SK-N-SH (cell line): Measurements from ENCODE around the gene GNAZ. TPM values are rescaled to one million over a fixed set of nuclear protein-coding genes. Genes with fewer than 3 reads are reported as not detected.

Experiments
- CTCF ChIA-PET: fragments of 300-600, 350-600 bp; formaldehyde crosslinking; extraction: SDS; loops from one replicate; lab custom pipeline; 2021; lab: Yijun Ruan, JAX
- POLR2A ChIA-PET: fragments of 350-600 bp; sonication (Branson Sonifier 250); formaldehyde crosslinking; extraction: SDS; loops from one replicate; lab custom pipeline; 2020; ENCODE audit warnings: antibody characterized with exemption, inconsistent platforms; lab: Yijun Ruan, JAX
- DNase-seq: peaks from one replicate; pipeline ENCODE4 v3.0.0; 2012
- H2AFZ ChIP-seq: fragments of 200-600 bp; sonication (generic); 2 replicates; pipeline ENCODE4 v1.8.1; 2016; ENCODE audit warnings: antibody characterized with exemption, mild to moderate bottlenecking, low read depth
- H3F3A ChIP-seq: fragments of 200-600 bp; sonication (generic); replicated peaks from 2 replicates; pipeline ENCODE3; 2016; ENCODE audit warnings: antibody characterized with exemption, mild to moderate bottlenecking; ENCODE audit not compliant: insufficient read depth
- H3K27ac ChIP-seq, 2 experiments: fragments of 200-500 bp in 1 of 2; fragments of 200-600 bp in 1 of 2; sonication (Bioruptor generic) in 1 of 2; sonication (generic), shearing (Covaris generic) in 1 of 2; 2 replicates each; pipeline versions ENCODE4 v1.5.1 to v1.6.1; 2014 to 2016; ENCODE audit warnings: low read depth in 2 of 2, inconsistent platforms in 1 of 2, low read length in 1 of 2, mild to moderate bottlenecking in 1 of 2, mixed read lengths in 1 of 2
- H3K27me3 ChIP-seq: fragments of 200-600 bp; sonication (generic), shearing (Covaris generic); 2 replicates; pipeline ENCODE4 v1.6.1; 2016; ENCODE audit warnings: mixed run types; ENCODE audit not compliant: insufficient read depth
- H3K36me3 ChIP-seq, 2 experiments: fragments of 200-500 bp in 1 of 2; fragments of 200-600 bp in 1 of 2; sonication (Bioruptor generic) in 1 of 2; sonication (generic) in 1 of 2; replicated peaks in 1 of 2; 2 replicates each; pipeline versions ENCODE3 to v1.5.1; 2014 to 2016; ENCODE audit warnings: low read length in 1 of 2, mild to moderate bottlenecking in 1 of 2; ENCODE audit not compliant: insufficient read depth in 2 of 2, control insufficient read depth in 1 of 2
- H3K4me1 ChIP-seq, 2 experiments: fragments of 200-500 bp in 1 of 2; fragments of 200-600 bp in 1 of 2; sonication (Bioruptor generic) in 1 of 2; sonication (generic), shearing (Covaris generic) in 1 of 2; 2 replicates each; pipeline versions ENCODE4 v1.5.1 to v1.6.1; 2014 to 2016; ENCODE audit warnings: low read depth in 1 of 2, low read length in 1 of 2, mixed run types in 1 of 2; ENCODE audit not compliant: insufficient read depth in 2 of 2, control insufficient read depth in 1 of 2
- H3K4me2 ChIP-seq: fragments of 200-600 bp; sonication (generic), shearing (Covaris generic); 2 replicates; pipeline ENCODE4 v1.6.1; 2017; ENCODE audit warnings: mixed run types
- H3K4me3 ChIP-seq, 2 experiments: fragments of 200-500 bp in 1 of 2; fragments of 200-600 bp in 1 of 2; sonication (Bioruptor generic) in 1 of 2; sonication (generic), shearing (Covaris generic) in 1 of 2; 2 replicates each; pipeline versions ENCODE4 v1.5.1 to v1.8.1; 2014 to 2016; ENCODE audit warnings: low read depth in 2 of 2, inconsistent platforms in 1 of 2, low read length in 1 of 2, mild to moderate bottlenecking in 1 of 2, mixed read lengths in 1 of 2, moderate library complexity in 1 of 2
- H3K79me2 ChIP-seq: fragments of 200-600 bp; sonication (generic); 2 replicates; pipeline ENCODE4 v1.8.1; 2017; ENCODE audit warnings: mild to moderate bottlenecking; ENCODE audit not compliant: insufficient read depth
- H3K9ac ChIP-seq: fragments of 200-600 bp; sonication (generic); 2 replicates; pipeline ENCODE4 v1.6.1; 2017; ENCODE audit warnings: mixed run types
- H3K9me2 ChIP-seq: fragments of 200-600 bp; sonication (generic); 2 replicates; pipeline ENCODE4 v1.6.1; 2017; ENCODE audit warnings: mixed run types
- H3K9me3 ChIP-seq: fragments of 200-600 bp; sonication (generic); 2 replicates; pipeline ENCODE4 v1.6.1; 2017; ENCODE audit warnings: mixed run types, mild to moderate bottlenecking, moderate library complexity
- H4K20me1 ChIP-seq: fragments of 200-600 bp; sonication (generic); 2 replicates; pipeline ENCODE4 v1.6.1; 2017; ENCODE audit warnings: mild to moderate bottlenecking, mixed run types; ENCODE audit not compliant: insufficient read depth
- CTCF ChIP-seq: fragments of 200-600 bp; sonication (generic); IDR thresholded peaks from 2 replicates; pipeline ENCODE4 v1.6.1; 2017; ENCODE audit warnings: antibody characterized with exemption, mild to moderate bottlenecking, moderate library complexity
- ELF1 ChIP-seq: IDR thresholded peaks from 2 replicates; pipeline ENCODE4 v1.4.0; 2012
- FOSL2 ChIP-seq: IDR thresholded peaks from 2 replicates; pipeline ENCODE4 v1.4.0; 2012; ENCODE audit warnings: low read depth, mild to moderate bottlenecking, moderate library complexity, borderline replicate concordance
- FOXJ3 ChIP-seq: sonication (generic); formaldehyde crosslinking; IDR thresholded peaks from 2 replicates; pipeline ENCODE4 v1.5.1; 2020; ENCODE audit warnings: mild to moderate bottlenecking, missing genetic modification reagents
- FOXM1 ChIP-seq: IDR thresholded peaks from 2 replicates; pipeline ENCODE4 v1.4.0; 2012; ENCODE audit warnings: low read depth, mild to moderate bottlenecking
- GABPA ChIP-seq: IDR thresholded peaks from 2 replicates; pipeline ENCODE4 v1.4.0; 2012; ENCODE audit warnings: low read depth, mild to moderate bottlenecking
- GATA2 ChIP-seq: sonication (generic); formaldehyde crosslinking; IDR thresholded peaks from 2 replicates; pipeline ENCODE4 v1.5.0; 2020; ENCODE audit warnings: mild to moderate bottlenecking, missing genetic modification reagents
- JUND ChIP-seq: IDR thresholded peaks from 2 replicates; pipeline ENCODE4 v1.4.0; 2012
- MXI1 ChIP-seq: IDR thresholded peaks from 2 replicates; pipeline ENCODE4 v1.6.1; 2012; ENCODE audit warnings: mild to moderate bottlenecking, low read depth, low read length, improper control_type of control experiment
- NRF1 ChIP-seq: IDR thresholded peaks from 2 replicates; pipeline ENCODE4 v1.6.1; 2012; ENCODE audit warnings: low read depth, mild to moderate bottlenecking, low read length
- POLR2AphosphoS5 ChIP-seq: IDR thresholded peaks from 2 replicates; pipeline ENCODE4 v1.6.1; 2012; ENCODE audit warnings: low read depth, low read length
- RAD21 ChIP-seq: IDR thresholded peaks from 2 replicates; pipeline ENCODE4 v1.6.1; 2012; ENCODE audit warnings: mild to moderate bottlenecking, low read length
- RCOR1 ChIP-seq: fragments of 150-350 bp; IDR thresholded peaks from 2 replicates; pipeline ENCODE4 v1.6.1; 2017; ENCODE audit warnings: antibody characterized with exemption, low read length
- RFX5 ChIP-seq: IDR thresholded peaks from 2 replicates; pipeline ENCODE4 v1.6.1; 2012; ENCODE audit warnings: mild to moderate bottlenecking, improper control_type of control experiment, low read length
- SMC3 ChIP-seq: IDR thresholded peaks from 2 replicates; pipeline ENCODE4 v1.6.1; 2012; ENCODE audit warnings: low read depth, low read length, improper control_type of control experiment
- YY1 ChIP-seq: IDR thresholded peaks from 2 replicates; pipeline ENCODE4 v1.4.0; 2012; ENCODE audit warnings: low read depth, mild to moderate bottlenecking
- ZBTB33 ChIP-seq: IDR thresholded peaks from 2 replicates; pipeline ENCODE4 v1.4.0; 2012; ENCODE audit warnings: low read depth, borderline replicate concordance
- WGBS: methylation state at CpG from one replicate; pipeline ENCODE4 v1.1.6; 2017; ENCODE audit warnings: low lambda C conversion rate; 5-methylcytosine and 5-hydroxymethylcytosine counted together
- polyA plus RNA-seq, 3 experiments: library from polyadenylated mRNA; depleted of rRNA; stranded (reverse); fragments of >200 nt; gene quantifications; 2 replicates each; pipeline ENCODE4 v1.2.3, GENCODE V29; 2012
- TF ChIP-seq, protein P1 (sequence below): IDR thresholded peaks from 2 replicates; pipeline ENCODE4; 2012
- TF ChIP-seq, protein P2 (sequence below): IDR thresholded peaks from 2 replicates; pipeline ENCODE4 v1.4.0; 2012; ENCODE audit warnings: low read depth
- TF ChIP-seq, protein P3 (sequence below): fragments of 150-350 bp; IDR thresholded peaks from 2 replicates; pipeline ENCODE4 v1.6.1; 2017; ENCODE audit warnings: antibody characterized with exemption, low read length, low read depth, borderline replicate concordance

Gene GNAZ
- polyA plus RNA-seq, 1 of the 3 experiments (the other 2 are of a cell fraction): 6.5 TPM

DNA sequence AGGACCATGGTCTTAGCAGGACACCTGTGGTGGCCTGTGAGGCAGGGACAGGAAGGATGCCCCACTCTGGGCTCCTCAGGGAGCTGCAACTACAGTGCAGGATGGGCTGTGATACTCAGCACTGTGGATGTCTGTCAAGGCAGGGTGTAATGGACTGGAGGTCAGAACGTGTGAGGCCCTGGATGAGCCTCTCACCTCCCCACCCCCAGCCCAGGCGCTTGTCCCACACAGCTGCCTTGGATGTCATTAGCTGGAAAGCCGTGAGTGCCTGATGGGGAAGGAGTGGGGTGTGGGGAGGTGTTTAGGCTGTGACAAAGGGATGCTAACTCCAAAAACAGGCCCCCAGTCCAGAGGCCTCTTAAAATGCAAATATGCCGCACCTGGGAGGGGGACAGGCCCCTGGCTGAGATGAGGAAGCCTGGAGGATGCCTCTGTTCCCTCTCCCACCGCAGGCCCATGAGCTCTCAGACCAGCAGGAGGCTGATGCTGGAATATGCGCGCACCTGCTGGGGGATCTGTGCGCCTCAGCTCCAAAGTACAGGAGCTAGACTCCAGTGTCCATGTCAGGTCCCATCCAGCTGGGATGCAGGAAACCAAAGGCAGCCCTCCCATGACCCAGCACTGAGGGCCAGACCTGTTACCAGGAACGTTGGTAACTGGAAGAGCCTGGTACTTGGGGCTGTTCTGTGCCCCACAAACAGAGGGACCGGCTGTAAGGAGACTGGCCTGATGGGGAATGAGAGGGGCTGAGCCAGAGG is 46.4 kb downstream of the GNAZ start:
- ChIA-PET POLR2A (no interaction called here), CTCF (interaction anchor here (0.9 to 10.0 kb wide), 3 partner anchors 11 to 268 kb away, joined by 3 to 161 read pairs (median 4); no protein-coding TSS in a partner anchor)
- no peak overlapping the region for H2AFZ ChIP-seq
- no peak overlapping the region for H3K9ac ChIP-seq
- H3F3A ChIP-seq: no peaks in the 10 kb centered on the region
- no peaks in the 10 kb centered on the region for H3K9me3 ChIP-seq
- H3K4me1 ChIP-seq: peaks cover 0 to 82% of the 10 kb centered on the region in 2 experiments; a peak in 1 of 4 replicates
- no peak overlapping the region for H3K4me2 ChIP-seq
- H3K9me2 ChIP-seq: no peaks in the 10 kb centered on the region
- 40% methylated on average over 1 of the region's 10 CpGs for WGBS
- DNase-seq: no peak
- no peak overlapping the region for H3K4me3 ChIP-seq
- H3K27me3 ChIP-seq: no peaks in the 10 kb centered on the region
- H3K79me2 ChIP-seq: no peaks in the 10 kb centered on the region
- TF ChIP-seq YY1: no peak
- no peak for TF ChIP-seq RFX5
- no peak for TF ChIP-seq FOXJ3 (CRISPR knock-in tag)
- TF ChIP-seq, protein P1, sequence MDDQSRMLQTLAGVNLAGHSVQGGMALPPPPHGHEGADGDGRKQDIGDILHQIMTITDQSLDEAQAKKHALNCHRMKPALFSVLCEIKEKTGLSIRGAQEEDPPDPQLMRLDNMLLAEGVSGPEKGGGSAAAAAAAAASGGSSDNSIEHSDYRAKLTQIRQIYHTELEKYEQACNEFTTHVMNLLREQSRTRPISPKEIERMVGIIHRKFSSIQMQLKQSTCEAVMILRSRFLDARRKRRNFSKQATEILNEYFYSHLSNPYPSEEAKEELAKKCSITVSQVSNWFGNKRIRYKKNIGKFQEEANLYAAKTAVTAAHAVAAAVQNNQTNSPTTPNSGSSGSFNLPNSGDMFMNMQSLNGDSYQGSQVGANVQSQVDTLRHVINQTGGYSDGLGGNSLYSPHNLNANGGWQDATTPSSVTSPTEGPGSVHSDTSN: no peak
- no peak for TF ChIP-seq FOSL2
- TF ChIP-seq NRF1: no peak
- no peak for TF ChIP-seq ELF1
- H4K20me1 ChIP-seq: no peaks in the 10 kb centered on the region
- H3K27ac ChIP-seq: no peak overlapping the region; a peak in 1 of 4 replicates
- no peaks in the 10 kb centered on the region for H3K36me3 ChIP-seq

DNA sequence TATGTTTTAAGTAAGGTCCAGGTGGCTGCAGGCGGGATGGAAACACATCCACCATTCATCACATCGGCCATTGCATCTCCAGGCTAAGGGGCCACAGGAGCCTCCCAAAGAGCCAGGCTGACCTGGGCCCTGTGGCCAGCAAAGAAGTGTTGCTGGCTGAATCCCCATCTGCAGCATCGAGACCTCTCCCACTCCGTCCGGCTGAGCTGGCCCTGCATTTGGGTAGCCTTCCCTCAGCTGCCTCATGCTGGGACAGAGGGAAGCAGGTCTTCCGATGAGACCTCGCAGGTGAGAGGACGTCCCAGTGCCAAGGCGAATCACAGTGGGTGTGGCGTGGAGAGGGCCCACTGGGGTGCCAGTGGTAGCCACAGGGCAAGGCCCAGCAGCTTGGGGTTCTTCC is 47.0 kb downstream of the GNAZ start:
- no peaks in the 10 kb centered on the region for H3K79me2 ChIP-seq
- H4K20me1 ChIP-seq: no peaks in the 10 kb centered on the region
- H3K4me2 ChIP-seq: no peak overlapping the region
- H3K4me1 ChIP-seq: peaks cover 0 to 78% of the 10 kb centered on the region in 2 experiments; a peak in 1 of 4 replicates
- H3K36me3 ChIP-seq: no peaks in the 10 kb centered on the region
- no peak overlapping the region for H3K9ac ChIP-seq
- H3K27me3 ChIP-seq: no peaks in the 10 kb centered on the region
- H3K27ac ChIP-seq: peak overlapping the region in 1 of 2 experiments; percentile 14; a peak in 1 of 4 replicates
- ChIA-PET POLR2A (interaction anchor here (0.8 kb wide), 1 partner anchor 16 kb away, joined by 3 read pairs; no protein-coding TSS in a partner anchor), CTCF (interaction anchor here (0.9 to 10.0 kb wide), 4 partner anchors 10 to 269 kb away, joined by 3 to 161 read pairs (median 12); no protein-coding TSS in a partner anchor)
- H3K9me2 ChIP-seq: no peaks in the 10 kb centered on the region
- H3F3A ChIP-seq: no peaks in the 10 kb centered on the region
- H2AFZ ChIP-seq: no peak overlapping the region
- no peaks in the 10 kb centered on the region for H3K9me3 ChIP-seq
- no peak for DNase-seq
- WGBS: 100% methylated on average over 5 of the region's 10 CpGs
- H3K4me3 ChIP-seq: no peak overlapping the region
- TF ChIP-seq FOXJ3 (CRISPR knock-in tag) (no peak), CTCF (no peak), RFX5 (no peak), MXI1 (no peak), SMC3 (no peak), RAD21 (no peak), FOXM1 (no peak), FOSL2 (no peak), POLR2AphosphoS5 (no peak), NRF1 (no peak), JUND (no peak), ZBTB33 (no peak), GABPA (no peak), GATA2 (CRISPR knock-in tag) (no peak), RCOR1 (no peak), ELF1 (no peak), YY1 (no peak)
- TF ChIP-seq, protein P2, sequence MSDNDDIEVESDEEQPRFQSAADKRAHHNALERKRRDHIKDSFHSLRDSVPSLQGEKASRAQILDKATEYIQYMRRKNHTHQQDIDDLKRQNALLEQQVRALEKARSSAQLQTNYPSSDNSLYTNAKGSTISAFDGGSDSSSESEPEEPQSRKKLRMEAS: no peak
- TF ChIP-seq, protein P3, sequence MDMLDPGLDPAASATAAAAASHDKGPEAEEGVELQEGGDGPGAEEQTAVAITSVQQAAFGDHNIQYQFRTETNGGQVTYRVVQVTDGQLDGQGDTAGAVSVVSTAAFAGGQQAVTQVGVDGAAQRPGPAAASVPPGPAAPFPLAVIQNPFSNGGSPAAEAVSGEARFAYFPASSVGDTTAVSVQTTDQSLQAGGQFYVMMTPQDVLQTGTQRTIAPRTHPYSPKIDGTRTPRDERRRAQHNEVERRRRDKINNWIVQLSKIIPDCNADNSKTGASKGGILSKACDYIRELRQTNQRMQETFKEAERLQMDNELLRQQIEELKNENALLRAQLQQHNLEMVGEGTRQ: no peak
